HepG2 (cell line): ENCODE data around the gene AMBRA1. TPM values are rescaled to one million over a fixed set of nuclear protein-coding genes. Genes with fewer than 3 reads are reported as not detected.

Experiments
- ATAC-seq: fragments of 200-7000 bp; cut with Tn5 transposase; 3 replicates; pipeline ENCODE4 v1.9.1; 2020; ENCODE audit warnings: mild to moderate bottlenecking, moderate library complexity
- BruUV-seq: library from RNA; stranded (reverse); fragments of 400-500 nt; replicated peaks from 2 replicates; lab custom pipeline; 2021; lab: Mats Ljungman, UMichigan
- CTCF ChIA-PET: fragments of 300-600 bp; formaldehyde crosslinking; extraction: SDS; loops from one replicate; lab custom pipeline; 2021; ENCODE audit warnings: low total read pairs, inconsistent platforms, low intra/inter-chr PET ratio; lab: Yijun Ruan, JAX
- POLR2A ChIA-PET: fragments of 350-600 bp; sonication (Branson Sonifier 250); formaldehyde crosslinking; loops from one replicate; lab custom pipeline; 2020; ENCODE audit warnings: antibody characterized with exemption, inconsistent platforms; lab: Yijun Ruan, JAX
- DNase-seq: peaks from one replicate; pipeline ENCODE4 v3.0.0-alpha.2; 2015; ENCODE audit warnings: low spot score
- FAIRE-seq: peaks from 3 replicates; lab custom pipeline; 2011; peaks lifted over from hg19 to GRCh38; lab: Jason Lieb, UNC
- H2AFZ ChIP-seq: one replicate; pipeline ENCODE4 v1.6.1; 2011; ENCODE audit warnings: low read length, inconsistent platforms
- H3K27ac ChIP-seq: fragments of 300-600 bp; 3 replicates; pipeline ENCODE4 v1.8.0; 2011; ENCODE audit warnings: mixed run types, mild to moderate bottlenecking, mixed read lengths, low read length, inconsistent platforms; ENCODE audit not compliant: insufficient read depth; ENCODE audit errors: extremely low read length
- H3K27me3 ChIP-seq, 2 experiments: fragments of 200-600 bp in 1 of 2; 2 replicates in 1 of 2; 3 replicates in 1 of 2; pipeline versions ENCODE4 v1.6.0 to v1.8.0; 2011; ENCODE audit warnings: low read length in 2 of 2, mild to moderate bottlenecking in 2 of 2, moderate library complexity in 2 of 2, inconsistent platforms in 1 of 2; ENCODE audit not compliant: insufficient read depth in 2 of 2, control insufficient read depth in 1 of 2
- H3K36me3 ChIP-seq, 2 experiments: fragments of 200-600 bp in 1 of 2; replicated peaks in 1 of 2; 2 replicates in 1 of 2; 3 replicates in 1 of 2; pipeline versions ENCODE4 v1.5.1 to v1.8.0; 2011; ENCODE audit warnings: low read length in 2 of 2, inconsistent platforms in 1 of 2; ENCODE audit not compliant: insufficient read depth in 2 of 2, control insufficient read depth in 1 of 2
- H3K4me1 ChIP-seq: 2 replicates; pipeline ENCODE4 v1.5.1; 2012; ENCODE audit warnings: low read length, inconsistent platforms; ENCODE audit not compliant: insufficient read depth
- H3K4me2 ChIP-seq: 2 replicates; pipeline ENCODE4 v1.6.0; 2011; ENCODE audit warnings: low read depth, low read length, inconsistent platforms
- H3K4me3 ChIP-seq, 3 experiments: fragments of 200-600 bp in 1 of 3; sonication (generic), shearing (Covaris generic) in 1 of 3; replicated peaks in 1 of 3; 2 replicates each; pipeline ENCODE4 v1.5.1; 2011 to 2016; ENCODE audit warnings: low read length in 3 of 3, inconsistent platforms in 2 of 3, low read depth in 2 of 3, mild to moderate bottlenecking in 2 of 3, control low read depth in 1 of 3, mixed read lengths in 1 of 3; ENCODE audit not compliant: insufficient read depth in 1 of 3
- H3K79me2 ChIP-seq: one replicate; pipeline ENCODE4 v1.6.1; 2011; ENCODE audit warnings: low read length, inconsistent platforms; ENCODE audit not compliant: insufficient read depth
- H3K9ac ChIP-seq: 2 replicates; pipeline ENCODE4 v1.6.0; 2011; ENCODE audit warnings: mild to moderate bottlenecking, low read depth, low read length, inconsistent platforms; ENCODE audit not compliant: insufficient read depth
- H3K9me3 ChIP-seq: 2 replicates; pipeline ENCODE4 v1.5.1; 2012; ENCODE audit warnings: mild to moderate bottlenecking, low read length
- H4K20me1 ChIP-seq: 2 replicates; pipeline ENCODE4 v1.6.0; 2011; ENCODE audit warnings: inconsistent platforms, mild to moderate bottlenecking, low read length, moderate library complexity; ENCODE audit not compliant: insufficient read depth
- ARID3A ChIP-seq: IDR thresholded peaks from 2 replicates; pipeline ENCODE4 v1.6.1; 2012; ENCODE audit warnings: low read depth, low read length, improper control_type of control experiment
- HNF4A ChIP-seq: sonication (generic); formaldehyde crosslinking; IDR thresholded peaks from 2 replicates; pipeline ENCODE4 v1.4.0; 2020; ENCODE audit warnings: missing genetic modification reagents
- MAFF ChIP-seq: IDR thresholded peaks from 2 replicates; pipeline ENCODE4 v1.6.1; 2011; ENCODE audit warnings: low read depth, low read length, improper control_type of control experiment
- MAFK ChIP-seq, 2 experiments: IDR thresholded peaks in 1 of 2; conservative IDR thresholded peaks in 1 of 2; 2 replicates each; pipeline ENCODE4 v1.6.1; 2011; ENCODE audit warnings: improper control_type of control experiment in 2 of 2, low read length in 2 of 2
- MED8 ChIP-seq: sonication (generic); formaldehyde crosslinking; IDR thresholded peaks from 2 replicates; pipeline ENCODE4 v1.8.1; 2023; ENCODE audit warnings: mild to moderate bottlenecking, missing genetic modification reagents; ENCODE audit not compliant: insufficient replicate concordance
- MYPOP ChIP-seq: sonication (generic); formaldehyde crosslinking; IDR thresholded peaks from 2 replicates; pipeline ENCODE4 v1.8.1; 2023; ENCODE audit warnings: mild to moderate bottlenecking, moderate library complexity, missing genetic modification reagents
- RBM22 ChIP-seq: fragments of 200-400 bp; formaldehyde crosslinking; optimal IDR thresholded peaks from 2 replicates; pipeline ENCODE3; 2017; ENCODE audit warnings: mild to moderate bottlenecking, low read length, moderate library complexity
- SCMH1 ChIP-seq: sonication (generic); formaldehyde crosslinking; IDR thresholded peaks from 2 replicates; pipeline ENCODE4 v1.9.0; 2021; ENCODE audit warnings: missing genetic modification reagents, mild to moderate bottlenecking, borderline replicate concordance
- SOX5 ChIP-seq: IDR thresholded peaks from 2 replicates; pipeline ENCODE4 v1.6.1; 2016; ENCODE audit warnings: borderline replicate concordance
- U2AF1 ChIP-seq: fragments of 200-400 bp; formaldehyde crosslinking; optimal IDR thresholded peaks from 2 replicates; pipeline ENCODE3; 2017; ENCODE audit warnings: mild to moderate bottlenecking, low read depth, low read length
- ZNF724P ChIP-seq: sonication (generic); formaldehyde crosslinking; IDR thresholded peaks from 2 replicates; pipeline ENCODE4 v1.8.0; 2022; ENCODE audit warnings: missing genetic modification reagents, borderline replicate concordance
- WGBS: methylation state at CpG from one replicate; pipeline ENCODE4 v1.1.6; 2017; ENCODE audit warnings: low lambda C conversion rate; 5-methylcytosine and 5-hydroxymethylcytosine counted together
- in situ Hi-C: cut with HindIII; loops from 2 replicates; pipeline ENCODE4 v1.10.0; 2017; ENCODE audit warnings: low pct_unique_long_range_greater_than_20kb; ENCODE audit not compliant: extremely low pct_ligation_motif_present
- intact Hi-C: fragments of 100-400 bp; cut with micrococcal nuclease; formaldehyde crosslinking; loops from one replicate; pipeline ENCODE4 v1.10.0; 2022; ENCODE audit not compliant: unreplicated experiment
- polyA plus RNA-seq, 8 experiments: library from polyadenylated mRNA; depleted of rRNA in 3 of 8; stranded (reverse) in 7 of 8; unstranded in 1 of 8; fragments of >200 nt; fragmentation: Illumina TruSeq in 4 of 8; extraction: Trizol in 4 of 8; gene quantifications; 2 replicates each; pipeline versions ENCODE4 v1.2.1 to v1.2.3, GENCODE V29; 2011 to 2016; ENCODE audit warnings: low read depth in 4 of 8, missing spikeins in 1 of 8, mixed read lengths in 1 of 8; ENCODE audit not compliant: insufficient read depth in 1 of 8
- total RNA-seq, 5 experiments: library from RNA; depleted of rRNA; stranded (reverse); fragments of >200 nt; fragmentation: Illumina TruSeq; extraction: Trizol; gene quantifications; 2 replicates each; pipeline ENCODE4 v1.2.3, GENCODE V29; 2016; ENCODE audit warnings: low read depth in 1 of 5

Gene AMBRA1
- total and polyA plus RNA-seq, 2 of the 13 experiments (the other 11 are each of a cell fraction or from before 2014, with no cell fraction given) = 15.7 to 26.0 TPM

- FAIRE-seq = no peak
- no peaks in the 10 kb centered on the region; a peak in 1 of 5 replicates for H3K27me3 ChIP-seq
- WGBS = 96% methylated on average over 5 of the region's 5 CpGs
- no peaks in the 10 kb centered on the region for H3K79me2 ChIP-seq
- H3K9me3 ChIP-seq = no peaks in the 10 kb centered on the region
- no peak overlapping the region for H3K4me3 ChIP-seq
- ChIA-PET CTCF (no interaction called here), POLR2A (no interaction called here)
- H2AFZ ChIP-seq = no peak overlapping the region
- BruUV-seq = no TSS peak
- TF ChIP-seq ZNF724P (CRISPR knock-in tag) = no peak
- TF ChIP-seq RBM22 = peak; percentile 9
- no peaks in the 10 kb centered on the region; the same call in 1 of the 2 replicates for H3K4me1 ChIP-seq
- H3K36me3 ChIP-seq = peaks cover 44 to 71% of the 10 kb centered on the region in 2 experiments
- in situ Hi-C loops (no loop called here), intact Hi-C loops (no loop called here)
- no peak for DNase-seq
- peaks cover 14% of the 10 kb centered on the region; the same call in 1 of the 2 replicates for H4K20me1 ChIP-seq
- no peak overlapping the region for H3K4me2 ChIP-seq
- no peak for ATAC-seq
- H3K27ac ChIP-seq = no peak overlapping the region
- H3K9ac ChIP-seq = no peak overlapping the region
Observed at GRCh38 chr11:46404476-46405017, 189.3 kb downstream of the AMBRA1 start.

- 86% methylated on average over 6 of the region's 6 CpGs for WGBS
- ChIA-PET CTCF (no interaction called here), POLR2A (no interaction called here)
- Histone ChIP-seq H3K9me3 (no peaks in the 10 kb centered on the region), H3K79me2 (no peaks in the 10 kb centered on the region), H3K9ac (no peak overlapping the region), H3K4me3 (no peak overlapping the region), H3K27ac (no peak overlapping the region), H3K27me3 (no peaks in the 10 kb centered on the region; a peak in 1 of 5 replicates), H4K20me1 (peaks cover 14% of the 10 kb centered on the region; the same call in 1 of the 2 replicates), H3K4me1 (no peaks in the 10 kb centered on the region; the same call in 1 of the 2 replicates), H3K4me2 (no peak overlapping the region), H2AFZ (no peak overlapping the region), H3K36me3 (peaks cover 36 to 59% of the 10 kb centered on the region in 2 experiments)
- TF ChIP-seq HNF4A (CRISPR knock-in tag) (0 out of 2 replicates have a peak, but pooled peaks have one; percentile 4), MED8 (CRISPR knock-in tag) (no peak), MYPOP (CRISPR knock-in tag) (no peak), U2AF1 (no peak), MAFF (peak; percentile 64), ARID3A (no peak), SCMH1 (CRISPR knock-in tag) (no peak), SOX5 (CRISPR knock-in tag) (no peak), MAFK (conservative IDR thresholded peaks at IDR 0.05 in 1 of 2, IDR thresholded peaks at IDR 0.05 in 1 of 2; ENCODE audit: low read length in 2 of 2) (peak; percentile 71 to 81)
- FAIRE-seq (no peak), ATAC-seq (no peak; the same call in 1 of the 3 replicates), DNase-seq (no peak)
- in situ Hi-C loops (no loop called here), intact Hi-C loops (no loop called here)
- no TSS peak for BruUV-seq
Observed at GRCh38 chr11:46402957-46403902, 190.6 kb downstream of the AMBRA1 start.
